ENCODE results near the gene GUCD1. TPM values are rescaled to one million over a fixed set of nuclear protein-coding genes. Genes with fewer than 3 reads are reported as not detected.

GUCD1 gene
- total and polyA plus RNA-seq, 9 of the 15 experiments (the other 6 are each of a cell fraction or from before 2014, with no cell fraction given), result 31.5 to 67.8 (median 50.3) TPM

DNA sequence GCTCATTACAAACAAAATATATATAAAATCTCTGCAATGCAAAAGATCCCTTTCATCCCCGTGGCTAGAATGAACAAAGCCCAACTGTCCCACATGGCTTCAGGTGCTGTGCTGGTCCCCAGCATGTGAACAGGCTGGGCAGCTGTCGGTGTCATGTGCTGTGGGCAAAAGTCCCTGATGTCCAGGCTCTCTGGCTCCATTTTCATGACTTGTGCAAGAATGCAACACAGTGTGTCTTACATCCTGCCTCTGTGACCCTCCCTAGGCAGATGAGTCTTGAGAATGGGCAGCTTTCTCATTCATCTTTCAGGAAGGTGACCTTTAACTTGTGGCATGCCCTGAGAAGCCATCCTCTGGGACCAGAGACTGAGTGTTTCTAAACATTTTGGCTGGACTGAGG lies 14.5 kb downstream of the GUCD1 start:
- TF ChIP-seq PCBP2 (IDR thresholded peaks at IDR 0.05; ENCODE audit: low read depth, low read length, poor library complexity, severe bottlenecking) (no peak), RFX7 (CRISPR knock-in tag; IDR thresholded peaks at IDR 0.05) (no peak), BCL6 (CRISPR knock-in tag; IDR thresholded peaks at IDR 0.05) (no peak), KLF13 (tag; IDR thresholded peaks at IDR 0.05; ENCODE audit: borderline replicate concordance, low read depth) (no peak), ZNF282 (CRISPR knock-in tag; IDR thresholded peaks at IDR 0.05) (no peak)
- TF ChIP-seq, protein P1, sequence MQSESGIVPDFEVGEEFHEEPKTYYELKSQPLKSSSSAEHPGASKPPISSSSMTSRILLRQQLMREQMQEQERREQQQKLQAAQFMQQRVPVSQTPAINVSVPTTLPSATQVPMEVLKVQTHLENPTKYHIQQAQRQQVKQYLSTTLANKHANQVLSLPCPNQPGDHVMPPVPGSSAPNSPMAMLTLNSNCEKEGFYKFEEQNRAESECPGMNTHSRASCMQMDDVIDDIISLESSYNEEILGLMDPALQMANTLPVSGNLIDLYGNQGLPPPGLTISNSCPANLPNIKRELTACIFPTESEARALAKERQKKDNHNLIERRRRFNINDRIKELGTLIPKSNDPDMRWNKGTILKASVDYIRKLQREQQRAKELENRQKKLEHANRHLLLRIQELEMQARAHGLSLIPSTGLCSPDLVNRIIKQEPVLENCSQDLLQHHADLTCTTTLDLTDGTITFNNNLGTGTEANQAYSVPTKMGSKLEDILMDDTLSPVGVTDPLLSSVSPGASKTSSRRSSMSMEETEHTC (IDR thresholded peaks at IDR 0.05), result no peak
- TF ChIP-seq, protein P2, sequence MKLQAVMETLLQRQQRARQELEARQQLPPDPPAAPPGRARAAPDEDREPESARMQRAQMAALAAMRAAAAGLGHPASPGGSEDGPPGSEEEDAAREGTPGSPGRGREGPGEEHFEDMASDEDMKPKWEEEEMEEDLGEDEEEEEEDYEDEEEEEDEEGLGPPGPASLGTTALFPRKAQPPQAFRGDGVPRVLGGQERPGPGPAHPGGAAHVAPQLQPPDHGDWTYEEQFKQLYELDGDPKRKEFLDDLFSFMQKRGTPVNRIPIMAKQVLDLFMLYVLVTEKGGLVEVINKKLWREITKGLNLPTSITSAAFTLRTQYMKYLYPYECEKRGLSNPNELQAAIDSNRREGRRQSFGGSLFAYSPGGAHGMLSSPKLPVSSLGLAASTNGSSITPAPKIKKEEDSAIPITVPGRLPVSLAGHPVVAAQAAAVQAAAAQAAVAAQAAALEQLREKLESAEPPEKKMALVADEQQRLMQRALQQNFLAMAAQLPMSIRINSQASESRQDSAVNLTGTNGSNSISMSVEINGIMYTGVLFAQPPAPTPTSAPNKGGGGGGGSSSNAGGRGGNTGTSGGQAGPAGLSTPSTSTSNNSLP (IDR thresholded peaks at IDR 0.05; ENCODE audit: borderline replicate concordance, low read depth, low read length), result no peak
- H3K4me2 ChIP-seq (ENCODE audit: insufficient read depth, low read length), result no peak overlapping the region
- no peaks in the 10 kb centered on the region for H3K27me3 ChIP-seq (ENCODE audit: control insufficient read depth in 2 of 2, insufficient read depth in 2 of 2, low read length in 2 of 2)
- no peak overlapping the region for H3K4me3 ChIP-seq
- BruUV-seq (replicated peaks), result TSS peak; percentile 52
- no peak overlapping the region for H2AFZ ChIP-seq (ENCODE audit: low read depth, low read length)
- no peak overlapping the region for H3K9ac ChIP-seq (ENCODE audit: insufficient read depth in 1 of 2, low read depth in 2 of 2, low read length in 2 of 2)
- intact Hi-C loops (cut with micrococcal nuclease) (no loop called here), in situ Hi-C loops (cut with MboI) (no loop called here)
- CTCF ChIA-PET (ENCODE audit: low intra/inter-chr PET ratio), result no interaction called here
- H3K27ac ChIP-seq (ENCODE audit: extremely low read depth, low read depth, low read length), result no peak overlapping the region
- H3K9me1 ChIP-seq (ENCODE audit: control insufficient read depth, insufficient read depth, low read length), result no peaks in the 10 kb centered on the region
- FAIRE-seq (no peak), DNase-seq (ENCODE audit: extremely low read depth in 1 of 4, low spot score in 3 of 4) (no peak), ATAC-seq (no peak)
- 96% methylated on average over 2 of the region's 2 CpGs for WGBS (ENCODE audit: insufficient coverage, low coverage, missing lambda C conversion rate)
- no peaks in the 10 kb centered on the region for H3K9me3 ChIP-seq (replicated peaks; ENCODE audit: control insufficient read depth, insufficient read depth, low read depth, low read length)
- no peaks in the 10 kb centered on the region for H3K79me2 ChIP-seq (ENCODE audit: control insufficient read depth, insufficient read depth, low read length)
- H4K20me1 ChIP-seq (replicated peaks; ENCODE audit: control insufficient read depth, insufficient read depth, low read length), result no peaks in the 10 kb centered on the region
- POLR2A ChIA-PET, result interaction anchor here (1.1 to 1.8 kb wide), 3 partner anchors 9 to 14 kb away, joined by 6 to 13 read pairs (median 7); partner anchors contain the start of gene GUCD1
- peaks cover 0 to 4% of the 10 kb centered on the region in 2 experiments; a peak in 1 of 5 replicates for H3K4me1 ChIP-seq (replicated peaks in 1 of 2; ENCODE audit: control insufficient read depth in 2 of 2, insufficient read depth in 2 of 2, low read length in 2 of 2)
- H3K36me3 ChIP-seq (ENCODE audit: control insufficient read depth, insufficient read depth, low read length), result peaks cover 47% of the 10 kb centered on the region; the same call in 2 of the 3 replicates
